IMR-90 (cell line): ENCODE measurements around the gene OR13C9. TPM values are rescaled to one million over a fixed set of nuclear protein-coding genes. Genes with fewer than 3 reads are reported as not detected.
"Not testable (repeated sequence)": the region's sequence is repeated elsewhere in the genome, so short reads cannot be mapped to it uniquely, and the experiment has no call there.

ENCODE experiments used
- ATAC-seq: fragments of 200-7000 bp; cut with Tn5 transposase; 2 replicates; pipeline ENCODE4 v1.9.1; 2020; ENCODE audit warnings: low read depth, mild to moderate bottlenecking, moderate library complexity
- BruUV-seq: library from RNA; stranded (reverse); fragments of 400-500 nt; replicated peaks from 2 replicates; lab custom pipeline; 2021; lab: Mats Ljungman, UMichigan
- CTCF ChIA-PET: fragments of 300-600 bp; formaldehyde crosslinking; extraction: SDS; loops from one replicate; lab custom pipeline; 2021; ENCODE audit warnings: antibody characterized with exemption; lab: Yijun Ruan, JAX
- POLR2A ChIA-PET: fragments of 300-600 bp; sonication (Branson Sonifier 250); formaldehyde crosslinking; loops from one replicate; lab custom pipeline; 2022; ENCODE audit warnings: antibody characterized with exemption; ENCODE audit not compliant: unreplicated experiment; lab: Charles Lee
- DNase-seq: peaks from one replicate; pipeline ENCODE4 v3.0.0; 2013
- H2AFZ ChIP-seq: replicated peaks from 2 replicates; pipeline ENCODE3; 2013; ENCODE audit warnings: low read length, mild to moderate bottlenecking; ENCODE audit not compliant: poor library complexity
- H2AK5ac ChIP-seq: 2 replicates; pipeline ENCODE4 v1.6.1; 2013; ENCODE audit warnings: low read depth, low read length, inconsistent platforms
- H2AK9ac ChIP-seq: replicated peaks from 2 replicates; pipeline ENCODE3; 2013; ENCODE audit warnings: mild to moderate bottlenecking, low read depth, low read length, moderate library complexity; ENCODE audit not compliant: poor library complexity
- H2BK120ac ChIP-seq: 2 replicates; pipeline ENCODE4 v1.6.1; 2013; ENCODE audit warnings: low read depth, low read length, inconsistent platforms
- H2BK15ac ChIP-seq: 3 replicates; pipeline ENCODE4 v1.6.1; 2013; ENCODE audit warnings: low read depth, low read length, inconsistent platforms
- H2BK20ac ChIP-seq: 2 replicates; pipeline ENCODE4 v1.6.1; 2013; ENCODE audit warnings: low read depth, mild to moderate bottlenecking, inconsistent platforms, low read length, moderate library complexity
- H2BK5ac ChIP-seq: 2 replicates; pipeline ENCODE4 v1.6.1; 2013; ENCODE audit warnings: mild to moderate bottlenecking, low read depth, low read length, inconsistent platforms; ENCODE audit not compliant: poor library complexity, severe bottlenecking
- H3K14ac ChIP-seq: replicated peaks from 2 replicates; pipeline ENCODE4 v1.6.1; 2013; ENCODE audit warnings: low read depth, low read length, inconsistent platforms
- H3K18ac ChIP-seq: 2 replicates; pipeline ENCODE4 v1.6.1; 2013; ENCODE audit warnings: low read depth, low read length, control low read depth
- H3K23ac ChIP-seq: 2 replicates; pipeline ENCODE4 v1.6.1; 2013; ENCODE audit warnings: low read depth, low read length, inconsistent platforms
- H3K27ac ChIP-seq: 2 replicates; pipeline ENCODE4 v1.5.1; 2013; ENCODE audit warnings: mild to moderate bottlenecking, control low read depth, low read length; ENCODE audit not compliant: insufficient read depth
- H3K27me3 ChIP-seq: 2 replicates; pipeline ENCODE4 v1.6.1; 2013; ENCODE audit warnings: low read length; ENCODE audit not compliant: control insufficient read depth, insufficient read depth
- H3K36me3 ChIP-seq: 2 replicates; pipeline ENCODE4 v1.6.1; 2013; ENCODE audit warnings: low read length, mixed read lengths; ENCODE audit not compliant: control insufficient read depth, insufficient read depth
- H3K4ac ChIP-seq: 2 replicates; pipeline ENCODE4 v1.6.1; 2013; ENCODE audit warnings: low read depth, low read length, inconsistent platforms
- H3K4me1 ChIP-seq: 2 replicates; pipeline ENCODE4 v1.6.1; 2013; ENCODE audit warnings: low read length, mixed read lengths; ENCODE audit not compliant: control insufficient read depth, insufficient read depth
- H3K4me2 ChIP-seq: 2 replicates; pipeline ENCODE4 v1.6.1; 2013; ENCODE audit warnings: low read depth, mild to moderate bottlenecking, control low read depth, low read length, moderate library complexity
- H3K4me3 ChIP-seq: 2 replicates; pipeline ENCODE4 v1.5.1; 2013; ENCODE audit warnings: low read depth, mild to moderate bottlenecking, control low read depth, low read length, moderate library complexity; ENCODE audit not compliant: insufficient read depth
- H3K56ac ChIP-seq: 2 replicates; pipeline ENCODE4 v1.6.1; 2013; ENCODE audit warnings: low read length, inconsistent platforms; ENCODE audit not compliant: insufficient read depth; ENCODE audit errors: extremely low read depth
- H3K79me1 ChIP-seq, 2 experiments: 2 replicates each; pipeline ENCODE4 v1.6.1; 2013; ENCODE audit warnings: low read length in 2 of 2, inconsistent platforms in 1 of 2, low read depth in 1 of 2
- H3K9ac ChIP-seq: 2 replicates; pipeline ENCODE4 v1.6.1; 2013; ENCODE audit warnings: low read depth, low read length, control low read depth
- H3K9me1 ChIP-seq: 2 replicates; pipeline ENCODE4 v1.6.1; 2013; ENCODE audit warnings: low read length, inconsistent platforms; ENCODE audit not compliant: insufficient read depth
- H3K9me3 ChIP-seq: 2 replicates; pipeline ENCODE4 v1.6.1; 2013; ENCODE audit warnings: low read length; ENCODE audit not compliant: control insufficient read depth, insufficient read depth
- H4K20me1 ChIP-seq: 2 replicates; pipeline ENCODE4 v1.6.1; 2013; ENCODE audit warnings: low read length, inconsistent platforms; ENCODE audit not compliant: insufficient read depth
- H4K5ac ChIP-seq: 2 replicates; pipeline ENCODE4 v1.6.1; 2013; ENCODE audit warnings: mild to moderate bottlenecking, low read depth, low read length, control low read depth
- H4K8ac ChIP-seq, 2 experiments: 2 replicates each; pipeline ENCODE4 v1.6.1; 2013; ENCODE audit warnings: low read depth in 2 of 2, low read length in 2 of 2, control low read depth in 1 of 2, inconsistent platforms in 1 of 2
- H4K91ac ChIP-seq: 2 replicates; pipeline ENCODE4 v1.6.1; 2013; ENCODE audit warnings: low read depth, low read length, inconsistent platforms; ENCODE audit not compliant: insufficient read depth
- CTCF ChIP-seq: conservative IDR thresholded peaks from 2 replicates; pipeline ENCODE4 v1.5.1; 2012; ENCODE audit warnings: mild to moderate bottlenecking, low read depth, low read length, improper control_type of control experiment
- FOS ChIP-seq: fragments of 150-350 bp; IDR thresholded peaks from 2 replicates; pipeline ENCODE4 v1.6.1; 2016; ENCODE audit warnings: low read depth, low read length
- MAZ ChIP-seq: IDR thresholded peaks from 2 replicates; pipeline ENCODE4 v1.6.1; 2012; ENCODE audit warnings: low read depth, mild to moderate bottlenecking, low read length, improper control_type of control experiment, moderate library complexity, borderline replicate concordance
- MXI1 ChIP-seq: IDR thresholded peaks from 2 replicates; pipeline ENCODE4 v1.6.1; 2012; ENCODE audit warnings: low read depth, mild to moderate bottlenecking, low read length, moderate library complexity, borderline replicate concordance
- NFE2L2 ChIP-seq: fragments of 150-350 bp; IDR thresholded peaks from 2 replicates; pipeline ENCODE4 v1.6.1; 2016; ENCODE audit warnings: low read depth, mild to moderate bottlenecking, low read length
- POLR2A ChIP-seq: IDR thresholded peaks from 2 replicates; pipeline ENCODE4 v1.6.1; 2012; ENCODE audit warnings: mild to moderate bottlenecking, low read depth, low read length
- RCOR1 ChIP-seq: IDR thresholded peaks from 2 replicates; pipeline ENCODE4 v1.6.1; 2012; ENCODE audit warnings: mild to moderate bottlenecking, low read length, improper control_type of control experiment; ENCODE audit not compliant: insufficient replicate concordance
- RFX5 ChIP-seq: IDR thresholded peaks from 2 replicates; pipeline ENCODE4 v1.8.0; 2012; ENCODE audit warnings: low read depth, mild to moderate bottlenecking, low read length, moderate library complexity
- SMC3 ChIP-seq: fragments of 150-350 bp; IDR thresholded peaks from 2 replicates; pipeline ENCODE4 v1.6.1; 2016; ENCODE audit warnings: low read depth, mild to moderate bottlenecking, antibody characterized with exemption, low read length, moderate library complexity
- WGBS, 2 experiments: methylation state at CpG; one replicate each; pipeline versions ENCODE4 v1.1.5 to v1.1.7; 2013; ENCODE audit warnings: missing lambda C conversion rate in 2 of 2; ENCODE audit not compliant: insufficient read length in 1 of 2; ENCODE audit errors: extremely low coverage in 2 of 2; 5-methylcytosine and 5-hydroxymethylcytosine counted together
- dilution Hi-C: fragments of 300-500 bp; cut with HindIII; formaldehyde crosslinking; loops from one replicate; pipeline ENCODE4 v1.14.3; 2018; ENCODE audit warnings: low sequenced_read_pairs; ENCODE audit not compliant: unreplicated experiment
- in situ Hi-C: fragments of 300-500 bp; cut with MboI; formaldehyde crosslinking; loops from 3 replicates; pipeline ENCODE4 v1.14.3; 2019; ENCODE audit warnings: low sequenced_read_pairs, inconsistent platforms, mixed read lengths
- intact Hi-C: fragments of 100-400 bp; cut with micrococcal nuclease; formaldehyde crosslinking; loops from 2 replicates; pipeline ENCODE4 v1.10.0; 2022
- polyA plus RNA-seq, 3 experiments: library from polyadenylated mRNA; depleted of rRNA; stranded (reverse); fragments of >200 nt; gene quantifications; 2 replicates each; pipeline ENCODE4 v1.2.3, GENCODE V29; 2012; ENCODE audit warnings: low replicate concordance in 1 of 3
- total RNA-seq: library from RNA; depleted of rRNA; stranded (reverse); fragments of >200 nt; gene quantifications from 2 replicates; pipeline ENCODE4 v1.2.3, GENCODE V29; 2012

Gene OR13C9
- total and polyA plus RNA-seq, 2 of the 4 experiments (the other 2 are of a cell fraction): not detected

DNA sequence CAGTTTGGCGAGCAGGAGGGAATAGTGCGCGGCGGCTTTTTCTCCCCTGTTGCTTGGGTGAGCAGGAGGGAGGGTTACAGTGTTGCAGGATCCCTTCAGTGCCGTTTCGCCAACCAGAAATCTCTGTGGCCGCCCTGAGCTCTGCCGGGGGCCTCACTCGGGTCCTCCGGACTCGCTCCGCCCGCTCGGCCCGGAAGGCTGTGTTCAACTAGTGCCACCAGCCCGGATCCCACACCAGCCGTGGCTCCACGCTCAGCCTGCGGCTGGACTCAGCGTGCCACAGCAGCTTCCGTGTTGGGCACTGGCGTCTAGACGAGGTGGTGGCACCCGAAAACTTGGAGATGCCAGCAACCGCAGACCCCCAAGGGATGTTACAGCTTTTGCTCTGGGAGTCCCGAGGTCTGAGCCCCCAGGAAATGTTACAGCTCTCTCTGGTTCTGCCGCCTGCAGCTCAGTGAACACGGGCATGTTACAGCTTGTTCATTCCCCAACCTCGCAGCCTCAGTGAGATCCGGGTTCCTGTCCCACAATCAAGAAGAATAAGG is 16.0 kb upstream of the OR13C9 start:
- ATAC-seq (no peak), DNase-seq (no peak)
- no peaks in the 10 kb centered on the region for H3K4me1 ChIP-seq
- H3K4ac ChIP-seq: no peak overlapping the region
- WGBS, 2 experiments: 87% methylated on average over 20 of the region's 30 CpGs; no CpG with 5 or more reads in 1 of the 2 experiments
- H3K56ac ChIP-seq: no peak overlapping the region
- no peak overlapping the region for H2BK20ac ChIP-seq
- H3K27ac ChIP-seq: no peak overlapping the region
- peaks cover 19% of the 10 kb centered on the region for H3K9me3 ChIP-seq
- H2BK5ac ChIP-seq: no peak overlapping the region
- H3K14ac ChIP-seq: no peak overlapping the region
- TF ChIP-seq FOS (no peak), NFE2L2 (no peak), MAZ (no peak), MXI1 (no peak), RFX5 (no peak), RCOR1 (no peak), SMC3 (no peak), CTCF (no peak), POLR2A (no peak)
- H2BK15ac ChIP-seq: no peak overlapping the region
- H2AK5ac ChIP-seq: no peak overlapping the region
- in situ Hi-C loops (no loop called here), intact Hi-C loops (no loop called here), dilution Hi-C loops (no loop called here)
- CTCF ChIA-PET: no interaction called here
- no peak overlapping the region for H2AK9ac ChIP-seq
- H2AFZ ChIP-seq: no peak overlapping the region
- no peaks in the 10 kb centered on the region for H3K36me3 ChIP-seq
- H3K9ac ChIP-seq: no peak overlapping the region
- no peaks in the 10 kb centered on the region for H3K27me3 ChIP-seq
- no peaks in the 10 kb centered on the region for H4K20me1 ChIP-seq
- H3K9me1 ChIP-seq: no peaks in the 10 kb centered on the region
- BruUV-seq: no TSS peak
- no peak overlapping the region for H4K8ac ChIP-seq
- no peak overlapping the region for H3K18ac ChIP-seq
- no peaks in the 10 kb centered on the region for H3K79me1 ChIP-seq
- H3K4me3 ChIP-seq: no peak overlapping the region
- H3K23ac ChIP-seq: no peak overlapping the region
- H4K5ac ChIP-seq: no peak overlapping the region
- H3K4me2 ChIP-seq: no peak overlapping the region
- H2BK120ac ChIP-seq: no peak overlapping the region
- H4K91ac ChIP-seq: no peak overlapping the region
- POLR2A ChIA-PET: no interaction called here

- H2AK5ac ChIP-seq, CTCF ChIA-PET, BruUV-seq, ATAC-seq, H3K4me3 ChIP-seq, H4K20me1 ChIP-seq, POLR2A ChIA-PET, H3K9ac ChIP-seq, H3K4ac ChIP-seq, H2BK20ac ChIP-seq, H3K14ac ChIP-seq, H4K8ac ChIP-seq, H2BK15ac ChIP-seq, H4K91ac ChIP-seq, dilution Hi-C loops, H3K23ac ChIP-seq, H3K4me1 ChIP-seq, H4K5ac ChIP-seq, H2AK9ac ChIP-seq, H3K36me3 ChIP-seq, H3K27me3 ChIP-seq, H2BK120ac ChIP-seq, H3K9me1 ChIP-seq, DNase-seq, in situ Hi-C loops, H3K9me3 ChIP-seq, H3K4me2 ChIP-seq, H2BK5ac ChIP-seq, H3K79me1 ChIP-seq, H3K56ac ChIP-seq, H3K18ac ChIP-seq, intact Hi-C loops, H3K27ac ChIP-seq, H2AFZ ChIP-seq: not testable (repeated sequence)
Observed at GRCh38 chr9:104625964-104626363, 8.0 kb upstream of the OR13C9 start.
